GM12873 (cell line): ENCODE data around the gene DCXR.

ENCODE experiments used
- CTCF ChIP-seq: IDR thresholded peaks from 2 replicates; pipeline ENCODE4 v1.5.1; 2012; ENCODE audit warnings: low read depth, mild to moderate bottlenecking, moderate library complexity, low read length, control low read depth; ENCODE audit not compliant: insufficient read depth; ENCODE audit errors: missing control alignments

The DCXR gene

GRCh38 chr17:82047379-82047778, 9.9 kb upstream of the DCXR start:
- no peak for TF ChIP-seq CTCF

GRCh38 chr17:82046903-82047302, 9.4 kb upstream of the DCXR start:
- TF ChIP-seq CTCF: no peak

GRCh38 chr17:82045936-82046484, 8.5 kb upstream of the DCXR start:
- TF ChIP-seq CTCF: no peak

- TF ChIP-seq CTCF: no peak
These were observed 6.0 kb upstream of the DCXR start for GRCh38 chr17:82043507-82043906.

GRCh38 chr17:82042649-82043048, 5.2 kb upstream of the DCXR start:
- no peak for TF ChIP-seq CTCF

GRCh38 chr17:82041144-82041814, 3.8 kb upstream of the DCXR start:
- no peak for TF ChIP-seq CTCF

GRCh38 chr17:82039695-82040299, 2.3 kb upstream of the DCXR start:
- TF ChIP-seq CTCF: no peak
